Inflammatory macrophage treated with lipopolysaccharide for 1 hour (primary cell): ENCODE measurements around the gene LIMCH1.
"Not testable (repeated sequence)": the region's sequence is repeated elsewhere in the genome, so short reads cannot be mapped to it uniquely, and the experiment has no call there.

Experiments
- DNase-seq, 2 donors: peaks; one replicate each; pipeline ENCODE4 v3.0.0-alpha.2; 2020 to 2022

The LIMCH1 gene

GRCh38 chr4:41692717-41693345, 154.9 kb downstream of the LIMCH1 start:
- DNase-seq = peak; percentile 25 to 51

- peak; percentile 2 to 12 for DNase-seq
Observed at GRCh38 chr4:41693629-41694028, 155.7 kb downstream of the LIMCH1 start.

- DNase-seq = no peak
Observed at GRCh38 chr4:41696131-41696530, 158.2 kb downstream of the LIMCH1 start.

- no peak for DNase-seq
Observed at GRCh38 chr4:41696763-41697162, 158.8 kb downstream of the LIMCH1 start.

- DNase-seq = no peak
Observed at GRCh38 chr4:41701983-41702382, 164.0 kb downstream of the LIMCH1 start.

- no peak for DNase-seq
Observed at GRCh38 chr4:41702770-41703169, 164.8 kb downstream of the LIMCH1 start.

- DNase-seq = no peak
Observed at GRCh38 chr4:41703785-41704184, 165.8 kb downstream of the LIMCH1 start.

GRCh38 chr4:41709844-41710481, 172.0 kb downstream of the LIMCH1 start:
- DNase-seq = no peak

GRCh38 chr4:41711654-41712053, 173.7 kb downstream of the LIMCH1 start:
- DNase-seq = not testable (repeated sequence)

- no peak for DNase-seq
Observed at GRCh38 chr4:41712425-41712824, 174.5 kb downstream of the LIMCH1 start.

GRCh38 chr4:41713768-41714167, 175.8 kb downstream of the LIMCH1 start:
- DNase-seq = no peak

- no peak for DNase-seq
Observed at GRCh38 chr4:41714364-41715000, 176.5 kb downstream of the LIMCH1 start.

- no peak for DNase-seq
Observed at GRCh38 chr4:41715155-41715554, 177.2 kb downstream of the LIMCH1 start.

GRCh38 chr4:41718907-41719306, 180.9 kb downstream of the LIMCH1 start:
- no peak for DNase-seq

GRCh38 chr4:41719417-41719816, 181.5 kb downstream of the LIMCH1 start:
- DNase-seq = no peak

- DNase-seq = no peak
Observed at GRCh38 chr4:41722181-41722580, 184.2 kb downstream of the LIMCH1 start.

- no peak for DNase-seq
Observed at GRCh38 chr4:41723286-41723685, 185.3 kb downstream of the LIMCH1 start.

GRCh38 chr4:41725254-41725653, 187.3 kb downstream of the LIMCH1 start:
- DNase-seq = no peak

- DNase-seq = no peak
Observed at GRCh38 chr4:41727861-41728572, 190.1 kb downstream of the LIMCH1 start.

GRCh38 chr4:41728573-41728913, 190.6 kb downstream of the LIMCH1 start:
- no peak for DNase-seq

- no peak for DNase-seq
Observed at GRCh38 chr4:41731569-41732126, 193.7 kb downstream of the LIMCH1 start.

- DNase-seq = no peak
Observed at GRCh38 chr4:41734371-41734770, 196.4 kb downstream of the LIMCH1 start.

- not testable (repeated sequence) for DNase-seq
Observed at GRCh38 chr4:41737491-41737890, 199.5 kb downstream of the LIMCH1 start.
